Measurements from ENCODE around the gene GRAMD1A.
A peak's percentile ranks its signal among the peaks of the same experiment; 100 is the strongest.
"Not testable (repeated sequence)": the region's sequence is repeated elsewhere in the genome, so short reads cannot be mapped to it uniquely, and the experiment has no call there.

GRAMD1A gene

DNA sequence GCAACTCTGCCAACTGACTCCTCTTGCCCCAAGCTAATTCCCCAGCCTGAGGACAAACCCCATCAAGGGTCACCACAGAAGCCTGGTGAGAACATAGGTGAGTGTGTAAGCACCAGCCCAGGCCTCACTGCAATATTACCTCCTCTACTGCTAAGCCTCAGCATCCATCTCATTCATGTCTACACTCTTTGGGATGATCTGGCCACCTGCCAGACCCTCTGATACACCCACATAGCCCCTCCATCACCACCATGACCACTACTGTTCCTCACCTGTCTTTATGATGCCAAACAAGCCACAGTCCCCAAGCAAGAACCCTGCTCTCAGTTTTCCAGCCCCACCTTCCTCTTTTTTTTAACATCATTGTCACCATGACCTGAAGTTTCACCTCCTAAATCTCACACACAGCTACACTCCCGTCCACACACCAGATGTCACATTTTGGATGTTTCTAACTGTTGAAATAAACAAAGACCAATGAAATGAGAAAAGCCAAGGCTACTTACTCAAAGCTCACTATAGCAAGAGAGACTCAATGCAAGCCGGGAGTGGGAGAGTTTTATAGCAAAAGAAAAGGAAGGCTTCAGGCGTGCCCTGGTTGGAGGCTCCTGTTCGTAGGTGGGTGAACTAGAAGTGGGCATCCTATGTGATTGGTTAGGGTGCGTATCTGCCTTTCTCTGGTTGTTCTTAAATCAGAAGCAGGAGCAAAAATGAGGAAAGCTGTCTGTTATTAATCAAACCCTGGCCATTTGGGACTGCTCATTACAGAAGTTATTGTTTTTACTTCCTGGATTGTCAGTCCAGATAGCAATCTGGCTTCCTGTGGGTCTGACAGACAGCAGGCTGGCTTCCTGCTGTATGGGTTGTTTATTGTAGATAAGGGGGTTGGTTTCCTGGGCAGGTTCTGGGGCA is 38.1 kb upstream of the GRAMD1A start:
- peaks cover 48 to 55% (median 52%) of the 10 kb centered on the region in 11 experiments for H3K36me3 ChIP-seq
- H3K4me3 ChIP-seq: peak overlapping the region; percentile 91 to 99 (median 98)
- peak overlapping the region in 7 of 11 experiments; percentile 78 to 87 (median 85); a peak in 9 of 22 replicates for H3K9ac ChIP-seq
- H3K9me3 ChIP-seq (replicated peaks in 1 of 11): peaks cover 71 to 80% (median 77%) of the 10 kb centered on the region in 11 experiments
- peak overlapping the region in 9 of 11 experiments; percentile 68 to 82 (median 77); a peak in 17 of 22 replicates for H3K27ac ChIP-seq
- H3K27me3 ChIP-seq: peaks cover 0 to 7% (median 0%) of the 10 kb centered on the region in 11 experiments; a peak in 3 of 22 replicates
- TF ChIP-seq Cebpa-rat (IDR thresholded peaks at IDR 0.05): no peak
- peak overlapping the region; percentile 79 to 98 (median 88) for H3K4me2 ChIP-seq
- H3K4me1 ChIP-seq: peaks cover 15 to 19% (median 18%) of the 10 kb centered on the region in 10 experiments
- H4K20me1 ChIP-seq: no peaks in the 10 kb centered on the region

DNA sequence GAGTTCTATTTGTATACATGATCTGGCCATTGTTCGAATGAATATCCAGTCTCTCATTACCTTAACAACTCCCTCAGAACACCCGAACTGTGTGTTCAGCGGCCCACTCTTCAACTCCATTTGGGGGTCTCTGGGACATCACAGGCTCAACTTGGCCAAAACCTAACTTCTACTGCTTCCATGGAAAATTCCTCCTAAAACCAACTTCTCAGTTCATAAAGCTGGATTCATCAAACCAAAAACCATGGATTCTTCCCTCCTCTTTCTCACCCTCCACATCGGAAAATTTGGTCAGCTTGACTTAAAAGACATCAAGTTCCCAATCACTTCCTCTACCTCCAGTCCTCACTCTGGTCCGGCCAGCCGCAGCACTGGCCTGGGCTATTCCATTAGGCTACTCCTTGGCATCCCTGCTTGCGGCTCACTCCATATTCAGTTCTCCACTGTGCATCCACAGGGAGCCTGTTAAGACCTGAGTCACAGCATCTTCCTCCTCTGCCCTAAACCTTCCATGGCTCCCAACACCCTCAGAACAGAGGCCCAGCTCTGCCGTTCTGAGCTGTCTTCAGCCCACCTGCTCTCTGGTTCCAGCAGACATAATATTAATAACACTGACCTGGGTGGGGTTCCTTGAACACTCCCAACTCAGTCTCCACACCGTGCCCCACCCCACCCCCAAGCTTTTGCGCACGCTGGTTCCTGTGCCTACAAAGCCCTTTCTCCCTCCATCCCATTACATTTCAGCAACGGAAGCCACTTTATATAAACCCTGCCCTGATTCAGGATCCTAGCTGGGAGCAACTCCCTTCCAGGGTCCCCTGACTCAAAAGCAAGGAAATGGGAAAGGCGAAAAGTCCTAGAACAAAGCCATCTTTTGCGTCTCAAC is 37.2 kb upstream of the GRAMD1A start:
- TF ChIP-seq Cebpa-rat (IDR thresholded peaks at IDR 0.05): no peak
- H3K4me2 ChIP-seq: peak overlapping the region; percentile 79 to 98 (median 88)
- H3K27ac ChIP-seq: peak overlapping the region; percentile 35 to 82 (median 77); a peak in 21 of 22 replicates
- peak overlapping the region; percentile 78 to 89 (median 86) for H3K9ac ChIP-seq
- H3K9me3 ChIP-seq (replicated peaks in 1 of 11): peaks cover 71 to 80% (median 77%) of the 10 kb centered on the region in 11 experiments
- H3K27me3 ChIP-seq: peaks cover 0 to 7% (median 0%) of the 10 kb centered on the region in 11 experiments; a peak in 3 of 22 replicates
- peaks cover 39 to 46% (median 43%) of the 10 kb centered on the region in 11 experiments for H3K36me3 ChIP-seq
- peaks cover 15 to 19% (median 18%) of the 10 kb centered on the region in 10 experiments for H3K4me1 ChIP-seq
- H4K20me1 ChIP-seq: no peaks in the 10 kb centered on the region
- H3K4me3 ChIP-seq: peak overlapping the region; percentile 91 to 99 (median 98)

DNA sequence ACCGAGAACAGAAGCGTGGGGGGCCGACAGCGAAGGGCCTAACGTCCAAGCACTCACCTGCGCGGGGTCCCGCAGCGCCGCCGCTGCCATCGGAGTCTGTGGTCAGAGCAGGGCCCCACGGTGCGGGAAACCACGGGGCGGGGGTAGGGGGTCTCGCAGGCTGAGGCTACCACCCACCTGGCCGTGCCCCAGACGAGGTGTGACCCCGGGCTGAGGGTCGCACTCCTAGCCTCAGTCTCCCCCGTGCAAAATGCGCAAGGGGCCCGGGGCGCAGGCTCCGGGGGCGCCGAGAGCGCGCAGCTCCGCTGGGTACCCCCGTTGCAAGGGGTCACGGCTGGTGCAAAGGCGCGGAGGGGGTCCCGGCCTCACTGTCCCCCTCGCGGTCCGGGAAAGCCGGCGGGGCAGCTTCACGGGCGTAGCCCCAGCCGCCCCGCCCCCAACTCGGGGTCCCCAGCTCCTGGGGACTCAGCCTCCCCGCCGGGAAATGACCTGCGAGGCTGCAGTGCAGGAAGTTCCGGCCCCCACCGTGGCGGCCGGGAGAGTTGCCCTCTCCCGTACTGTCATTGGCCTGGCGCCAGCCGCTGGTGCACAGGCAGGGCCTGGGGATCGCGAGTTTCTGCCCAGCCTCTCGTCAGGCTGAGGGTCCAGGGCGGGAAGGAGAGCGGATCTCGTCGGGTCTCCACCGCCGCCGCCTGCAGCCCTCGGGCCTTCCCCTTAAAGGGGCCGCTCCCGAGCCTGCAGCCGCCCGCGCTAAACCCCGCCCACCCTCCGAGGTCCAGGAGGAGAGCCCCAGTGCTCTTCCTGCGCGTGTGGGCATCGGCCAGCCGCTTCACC is 36.3 kb upstream of the GRAMD1A start, which contains the start of gene ZNF792:
Gene ZNF792 (minus strand): TSS at position 657 of the 834 bp plus-strand sequence. CDS start 567 bp downstream, at position 90.
- TF ChIP-seq Cebpa-rat (IDR thresholded peaks at IDR 0.05): no peak
- H3K27ac ChIP-seq: peak within 1 kb of the TSS; percentile 35 to 82 (median 77); a peak in 21 of 22 replicates
- H3K9ac ChIP-seq: peak within 1 kb of the TSS; percentile 78 to 89 (median 86)
- peaks cover 71 to 80% (median 77%) of the 10 kb centered on the region in 11 experiments for H3K9me3 ChIP-seq (replicated peaks in 1 of 11)
- peaks cover 31 to 39% (median 35%) of the 10 kb centered on the region in 11 experiments for H3K36me3 ChIP-seq
- H3K4me1 ChIP-seq: peaks cover 15 to 19% (median 18%) of the 10 kb centered on the region in 10 experiments
- peaks cover 0 to 5% (median 0%) of the 10 kb centered on the region in 11 experiments; a peak in 2 of 22 replicates for H3K27me3 ChIP-seq
- no peaks in the 10 kb centered on the region for H4K20me1 ChIP-seq
- peak within 1 kb of the TSS; percentile 79 to 98 (median 88) for H3K4me2 ChIP-seq
- H3K4me3 ChIP-seq: peak within 1 kb of the TSS; percentile 91 to 99 (median 98)

DNA sequence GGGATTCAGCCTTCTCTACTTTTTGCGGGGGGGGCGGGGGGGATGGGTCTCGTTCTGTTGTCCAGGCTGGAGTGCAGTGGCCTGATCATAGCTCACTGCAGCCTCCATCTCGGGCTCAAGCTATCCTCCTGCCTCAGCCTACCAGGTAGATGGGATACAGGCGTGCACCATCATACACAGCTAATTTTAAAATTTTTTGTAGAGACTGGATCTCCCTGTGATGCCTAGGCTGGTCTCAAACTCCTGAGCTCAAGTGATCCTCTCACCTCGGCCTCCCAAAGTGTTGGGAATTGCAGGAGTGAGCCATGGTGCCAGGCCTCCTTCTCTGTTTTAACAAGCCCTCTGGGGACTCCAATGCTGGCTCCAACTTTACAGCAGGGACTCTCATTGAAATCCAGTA is 35.5 kb upstream of the GRAMD1A start:
- Histone ChIP-seq H3K4me2 (peak overlapping the region in 7 of 11 experiments; percentile 79 to 92 (median 87); a peak in 8 of 22 replicates), H3K4me3 (peak overlapping the region in 4 of 10 experiments; percentile 93 to 98 (median 95); a peak in 6 of 20 replicates), H3K9ac (peak overlapping the region in 1 of 11 experiments; percentile 82; a peak in 1 of 22 replicates), H3K36me3 (peaks cover 23 to 31% (median 27%) of the 10 kb centered on the region in 11 experiments), H3K9me3 (replicated peaks in 1 of 11) (peaks cover 71 to 80% (median 77%) of the 10 kb centered on the region in 11 experiments), H4K20me1 (no peaks in the 10 kb centered on the region), H3K27me3 (no peaks in the 10 kb centered on the region; a peak in 1 of 22 replicates), H3K4me1 (peaks cover 15 to 19% (median 18%) of the 10 kb centered on the region in 10 experiments), H3K27ac (no peak overlapping the region)
- TF ChIP-seq Cebpa-rat (IDR thresholded peaks at IDR 0.05): no peak

DNA sequence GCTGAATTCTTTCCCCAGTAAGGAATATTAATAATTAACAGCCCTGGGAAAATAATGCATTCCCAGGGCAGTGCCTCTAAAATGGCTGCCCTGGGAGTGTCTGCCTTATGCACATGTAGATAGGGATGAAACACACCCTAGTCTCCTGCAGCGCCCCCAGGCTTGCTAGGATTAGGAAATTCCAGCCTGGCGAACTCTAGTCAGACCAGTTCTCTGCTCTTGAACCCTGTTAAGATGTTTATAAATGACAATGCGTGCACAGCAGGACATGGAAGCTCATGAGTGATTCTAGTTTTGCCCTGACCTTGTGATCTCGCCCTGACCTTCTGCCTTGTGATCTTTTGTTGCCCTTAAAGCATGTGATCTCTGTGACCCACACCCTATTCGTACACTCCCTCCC is 34.6 kb upstream of the GRAMD1A start:
- not testable (repeated sequence) for H3K27me3 ChIP-seq, H3K4me3 ChIP-seq, H3K4me2 ChIP-seq, H3K9ac ChIP-seq, H4K20me1 ChIP-seq, H3K27ac ChIP-seq
- Histone ChIP-seq H3K36me3 (peaks cover 14 to 22% (median 18%) of the 10 kb centered on the region in 11 experiments), H3K9me3 (replicated peaks in 1 of 11) (peaks cover 71 to 80% (median 77%) of the 10 kb centered on the region in 11 experiments), H3K4me1 (peaks cover 15 to 19% (median 18%) of the 10 kb centered on the region in 10 experiments)

DNA sequence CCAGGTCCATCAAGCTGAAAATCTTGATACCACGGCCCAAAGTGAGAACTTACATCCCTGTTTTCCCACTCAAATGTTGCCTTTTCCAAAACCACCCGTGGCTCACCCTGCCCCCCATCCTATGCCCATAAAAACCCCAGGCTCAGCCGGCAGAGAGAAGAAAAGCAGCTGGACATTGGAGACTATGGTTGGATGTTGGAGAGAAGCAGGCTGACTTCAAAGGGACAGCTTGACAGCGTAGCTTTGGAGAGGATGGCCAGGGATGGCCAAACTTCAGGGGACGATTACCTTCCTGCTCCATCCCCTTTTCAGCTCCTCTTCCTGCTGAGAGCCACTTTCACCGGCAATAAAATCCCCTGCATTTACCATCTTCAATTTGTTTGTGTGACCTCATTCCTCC is 32.6 kb upstream of the GRAMD1A start:
- Histone ChIP-seq H3K4me2 (no peak overlapping the region), H3K36me3 (peaks cover 0 to 5% (median 0%) of the 10 kb centered on the region in 11 experiments; a peak in 3 of 22 replicates), H3K4me3 (peak overlapping the region in 2 of 10 experiments; percentile 10 to 24; a peak in 1 of 20 replicates), H3K9me3 (replicated peaks in 1 of 11) (peaks cover 51 to 65% (median 60%) of the 10 kb centered on the region in 11 experiments), H3K27me3 (no peaks in the 10 kb centered on the region), H3K4me1 (peaks cover 6 to 9% (median 7%) of the 10 kb centered on the region in 10 experiments), H3K27ac (no peak overlapping the region), H4K20me1 (no peaks in the 10 kb centered on the region), H3K9ac (no peak overlapping the region)
- TF ChIP-seq Cebpa-rat (IDR thresholded peaks at IDR 0.05): no peak

DNA sequence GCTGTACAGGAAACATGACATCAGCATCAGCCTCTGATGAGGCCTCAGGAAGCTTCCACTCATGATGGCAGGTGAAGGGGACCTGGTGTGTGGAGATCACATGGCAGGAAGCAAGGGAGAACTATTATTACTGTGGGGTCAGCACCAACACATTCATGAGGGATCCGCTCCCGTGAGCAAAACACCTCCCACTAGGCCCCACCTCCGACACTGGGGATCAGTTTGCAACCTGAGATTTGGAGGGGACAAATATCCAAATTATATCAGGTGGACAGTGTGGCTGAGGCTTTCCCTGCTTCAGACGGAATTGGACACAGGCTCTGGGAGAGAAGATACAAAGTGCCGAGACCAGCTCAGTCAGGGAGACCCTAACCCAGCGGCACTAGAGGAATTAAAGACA is 30.4 kb upstream of the GRAMD1A start:
- no peaks in the 10 kb centered on the region for H3K27me3 ChIP-seq
- peaks cover 14 to 15% (median 14%) of the 10 kb centered on the region in 10 experiments for H3K4me1 ChIP-seq
- H3K9ac ChIP-seq: no peak overlapping the region

DNA sequence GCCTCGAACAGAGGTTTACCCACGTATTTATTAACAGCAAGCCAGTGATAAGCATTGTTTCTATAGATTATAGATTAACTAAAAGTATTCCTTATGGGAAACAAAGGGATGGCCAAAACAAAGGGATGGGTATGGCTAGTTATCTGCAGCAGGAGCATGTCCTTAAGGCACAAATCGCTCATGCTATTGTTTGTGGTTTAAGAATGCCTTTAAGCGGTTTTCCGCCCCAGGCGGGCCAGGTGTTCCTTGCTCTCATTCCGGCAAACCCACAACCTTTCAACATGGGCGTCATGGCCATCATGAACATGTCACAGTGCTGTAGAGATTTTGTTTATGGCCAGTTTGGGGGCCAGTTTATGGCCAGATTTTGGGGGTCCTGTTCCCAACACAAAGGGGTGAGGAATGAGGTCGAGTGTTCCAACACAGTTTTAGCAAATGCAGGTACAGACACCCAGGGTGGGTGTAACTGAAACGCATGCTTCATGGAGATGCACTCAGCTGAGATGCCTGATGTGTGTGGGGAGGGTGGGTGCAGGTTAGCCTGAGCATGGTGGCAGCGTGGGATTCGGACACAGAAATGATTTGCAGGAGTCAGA is 29.8 kb upstream of the GRAMD1A start:
- H3K9me3 ChIP-seq (replicated peaks in 1 of 11): peaks cover 51 to 57% (median 55%) of the 10 kb centered on the region in 11 experiments
- not testable (repeated sequence) for H3K27ac ChIP-seq, H3K9ac ChIP-seq, H3K36me3 ChIP-seq, H3K4me3 ChIP-seq, H4K20me1 ChIP-seq, H3K27me3 ChIP-seq, H3K4me2 ChIP-seq
- peaks cover 19 to 21% (median 20%) of the 10 kb centered on the region in 10 experiments for H3K4me1 ChIP-seq

More for the DNA sequence above, 30.4 kb upstream of the GRAMD1A start:
- Histone ChIP-seq H3K4me2 (no peak overlapping the region), H3K36me3 (peaks cover 0 to 5% (median 0%) of the 10 kb centered on the region in 11 experiments; a peak in 3 of 22 replicates), H3K4me3 (no peak overlapping the region), H4K20me1 (no peaks in the 10 kb centered on the region), H3K27ac (no peak overlapping the region), H3K9me3 (replicated peaks in 1 of 11) (peaks cover 51 to 59% (median 57%) of the 10 kb centered on the region in 11 experiments)
- TF ChIP-seq Cebpa-rat (IDR thresholded peaks at IDR 0.05): no peak

Data from BLaER1 treated with 17β-estradiol and CSF1 and Interleukin-3, amounts not matched to agents 10 nM and 100 nM (cell line).